22Rv1 (cell line): ENCODE data around the gene CGNL1.

Source experiments
- H3K27ac ChIP-seq: fragments of 450-650 bp; 2 replicates; pipeline ENCODE4 v1.5.1; 2017
- CTCF ChIP-seq: fragments of 450-650 bp; IDR thresholded peaks from 2 replicates; pipeline ENCODE4 v1.5.1; 2017; ENCODE audit warnings: mild to moderate bottlenecking
- ZFX ChIP-seq: fragments of 450-650 bp; IDR thresholded peaks from 2 replicates; pipeline ENCODE4 v1.6.1; 2017; ENCODE audit warnings: antibody characterized with exemption, borderline replicate concordance

Gene CGNL1

GRCh38 chr15:57340682-57341259 is 35.5 kb upstream of the CGNL1 start:
- TF ChIP-seq CTCF (peak; percentile 92), ZFX (no peak)
- no peak overlapping the region for H3K27ac ChIP-seq

GRCh38 chr15:57343048-57343447 is 33.3 kb upstream of the CGNL1 start:
- H3K27ac ChIP-seq: no peak overlapping the region
- TF ChIP-seq ZFX (no peak), CTCF (no peak)

- no peak for TF ChIP-seq CTCF
- no peak for TF ChIP-seq ZFX
- H3K27ac ChIP-seq: no peak overlapping the region
These were observed 32.8 kb upstream of the CGNL1 start for GRCh38 chr15:57343498-57343897.

GRCh38 chr15:57344282-57344681 is 32.0 kb upstream of the CGNL1 start:
- H3K27ac ChIP-seq: no peak overlapping the region
- TF ChIP-seq CTCF (no peak), ZFX (no peak)

- H3K27ac ChIP-seq: no peak overlapping the region
- TF ChIP-seq CTCF (no peak), ZFX (no peak)
These were observed 30.7 kb upstream of the CGNL1 start for GRCh38 chr15:57345584-57345983.

- H3K27ac ChIP-seq: no peak overlapping the region
- TF ChIP-seq ZFX: no peak
- TF ChIP-seq CTCF: no peak
These were observed 28.2 kb upstream of the CGNL1 start for GRCh38 chr15:57348081-57348480.

- H3K27ac ChIP-seq: no peak overlapping the region
- TF ChIP-seq ZFX (no peak), CTCF (no peak)
These were observed 23.6 kb upstream of the CGNL1 start for GRCh38 chr15:57352535-57353316.
